HG02642 (cell line): Measurements from ENCODE around the gene PSME4.

ENCODE experiments used
- ATAC-seq: cut with Tn5 transposase; IDR thresholded peaks from one replicate; pipeline ENCODE4 v1.9.1; 2021; ENCODE audit warnings: mild to moderate bottlenecking; ENCODE audit not compliant: unreplicated experiment, poor library complexity

Gene PSME4

GRCh38 chr2:53970724-53971602 lies at the start of gene PSME4:
Gene PSME4 (minus strand): TSS chr2:53970993. CDS start chr2:53970784, 209 bp downstream.
- peak; percentile 95 for ATAC-seq

- ATAC-seq, result no peak
Measured at GRCh38 chr2:54015798-54016699, 45.3 kb upstream of the PSME4 start.

GRCh38 chr2:54013996-54014395 lies 43.2 kb upstream of the PSME4 start:
- ATAC-seq, result no peak

- no peak for ATAC-seq
Measured at GRCh38 chr2:54012538-54013141, 41.8 kb upstream of the PSME4 start.

- ATAC-seq, result no peak
Measured at GRCh38 chr2:54009549-54009948, 38.8 kb upstream of the PSME4 start.

GRCh38 chr2:54008439-54008838 lies 37.6 kb upstream of the PSME4 start:
- no peak for ATAC-seq

- ATAC-seq, result no peak
Measured at GRCh38 chr2:54000524-54000923, 29.7 kb upstream of the PSME4 start.

- no peak for ATAC-seq
Measured at GRCh38 chr2:54000122-54000521, 29.3 kb upstream of the PSME4 start.

GRCh38 chr2:53998834-53999233 lies 28.0 kb upstream of the PSME4 start:
- ATAC-seq, result no peak

GRCh38 chr2:53994818-53995808 lies 24.3 kb upstream of the PSME4 start:
- ATAC-seq, result peak; percentile 64

- ATAC-seq, result no peak
Measured at GRCh38 chr2:53991948-53992347, 21.2 kb upstream of the PSME4 start.

- no peak for ATAC-seq
Measured at GRCh38 chr2:53989210-53989862, 18.5 kb upstream of the PSME4 start.

GRCh38 chr2:53987336-53987921 lies 16.6 kb upstream of the PSME4 start:
- peak; percentile 52 for ATAC-seq

GRCh38 chr2:53985646-53986045 lies 14.9 kb upstream of the PSME4 start:
- no peak for ATAC-seq

GRCh38 chr2:53969968-53970723 lies 647 bp downstream of the PSME4 start:
- peak; percentile 38 for ATAC-seq

- no peak for ATAC-seq
Measured at GRCh38 chr2:53969285-53969967, 1.4 kb downstream of the PSME4 start.

- no peak for ATAC-seq
Measured at GRCh38 chr2:53964987-53965687, 5.7 kb downstream of the PSME4 start.
